SK-N-SH treated with all-trans-retinoic acid at 6 μM for 48 hours (cell line): ENCODE results near the gene DCBLD2.

Experiments
- RARB ChIP-seq: fragments of 250-450 bp; sonication (Bioruptor Pico); IDR thresholded peaks from 2 replicates; pipeline ENCODE4 v1.8.0; 2021; ENCODE audit warnings: mild to moderate bottlenecking, moderate library complexity
- TCF4 ChIP-seq: fragments of 250-450 bp; sonication (Bioruptor Pico); IDR thresholded peaks from 2 replicates; pipeline ENCODE4 v1.8.0; 2021; ENCODE audit warnings: mild to moderate bottlenecking, moderate library complexity, borderline replicate concordance
- ZFP3 ChIP-seq: fragments of 250-450 bp; sonication (Bioruptor Pico); IDR thresholded peaks from 2 replicates; pipeline ENCODE4 v1.5.0; 2020; ENCODE audit warnings: mild to moderate bottlenecking, moderate library complexity
- ZFP30 ChIP-seq: fragments of 450-650 bp; formaldehyde crosslinking; IDR thresholded peaks from 2 replicates; pipeline ENCODE4 v1.5.0; 2022; ENCODE audit warnings: mild to moderate bottlenecking, moderate library complexity

DNA sequence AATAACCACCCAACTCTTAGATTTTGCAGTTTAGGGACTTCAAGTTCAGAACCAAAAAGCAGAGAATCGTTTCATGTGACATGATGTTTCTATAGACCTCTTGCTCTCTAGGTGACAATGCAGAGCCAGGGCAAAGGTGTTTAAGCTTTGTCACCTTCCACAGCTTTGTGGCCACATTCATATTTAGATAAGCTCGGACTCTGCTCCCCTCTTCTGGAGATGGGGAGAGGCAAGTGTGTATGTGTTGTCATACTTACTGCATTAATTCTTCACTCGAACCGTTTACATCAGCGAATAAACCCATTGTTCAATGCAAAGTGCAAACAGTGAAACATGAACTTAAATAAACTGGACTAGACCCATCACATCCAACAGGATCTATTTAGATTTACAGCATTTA is 105.2 kb downstream of the DCBLD2 start:
- TF ChIP-seq RARB (CRISPR knock-in tag): no peak
- no peak for TF ChIP-seq ZFP3 (CRISPR knock-in tag)
- TF ChIP-seq TCF4: no peak
- no peak for TF ChIP-seq ZFP30 (CRISPR knock-in tag)
